Fibroblast of lung (primary cell): ENCODE results near the gene COG5. TPM values are rescaled to one million over a fixed set of nuclear protein-coding genes. Genes with fewer than 3 reads are reported as not detected.

ENCODE experiments used
- DNase-seq, 2 donors: peaks; one replicate each; pipeline versions ENCODE4 v3.0.0 to v3.0.0-alpha.2; 2010; ENCODE audit warnings: low read depth in 2 of 2
- H2AFZ ChIP-seq: 2 replicates; pipeline ENCODE4 v1.5.1; 2012; ENCODE audit warnings: low read length, control low read depth, inconsistent platforms
- H3K27ac ChIP-seq: 2 replicates; pipeline ENCODE4 v1.5.1; 2011; ENCODE audit warnings: low read length, control low read depth; ENCODE audit not compliant: insufficient read depth
- H3K27me3 ChIP-seq: 2 replicates; pipeline ENCODE4 v1.5.1; 2011; ENCODE audit warnings: mild to moderate bottlenecking, low read length; ENCODE audit not compliant: control insufficient read depth, insufficient read depth
- H3K36me3 ChIP-seq: 2 replicates; pipeline ENCODE4 v1.5.1; 2011; ENCODE audit warnings: low read length; ENCODE audit not compliant: control insufficient read depth, insufficient read depth
- H3K4me1 ChIP-seq: 2 replicates; pipeline ENCODE4 v1.5.1; 2011; ENCODE audit warnings: low read length; ENCODE audit not compliant: control insufficient read depth, insufficient read depth; ENCODE audit errors: extremely low read depth
- H3K4me2 ChIP-seq: 2 replicates; pipeline ENCODE4 v1.5.1; 2011; ENCODE audit warnings: low read length, control low read depth; ENCODE audit not compliant: insufficient read depth; ENCODE audit errors: extremely low read depth
- H3K4me3 ChIP-seq, 4 experiments: fragments of 200-600 bp in 1 of 4; sonication (generic) in 1 of 4; replicated peaks in 1 of 4; 2 replicates each; pipeline ENCODE4 v1.5.1; 2011 to 2016; ENCODE audit warnings: low read length in 4 of 4, low read depth in 3 of 4, mild to moderate bottlenecking in 3 of 4, control low read depth in 2 of 4, inconsistent platforms in 1 of 4, mixed read lengths in 1 of 4; ENCODE audit not compliant: insufficient read depth in 1 of 4; ENCODE audit errors: control extremely low read depth in 1 of 4
- H3K79me2 ChIP-seq: 2 replicates; pipeline ENCODE4 v1.5.1; 2012; ENCODE audit warnings: mild to moderate bottlenecking, low read length, inconsistent platforms; ENCODE audit not compliant: control insufficient read depth, insufficient read depth
- H3K9ac ChIP-seq: 2 replicates; pipeline ENCODE4 v1.5.1; 2011; ENCODE audit warnings: mild to moderate bottlenecking, low read length, control low read depth; ENCODE audit not compliant: insufficient read depth
- H3K9me3 ChIP-seq: 2 replicates; pipeline ENCODE4 v1.5.1; 2012; ENCODE audit warnings: low read depth, low read length; ENCODE audit not compliant: control insufficient read depth, insufficient read depth
- H4K20me1 ChIP-seq: 2 replicates; pipeline ENCODE4 v1.5.1; 2011; ENCODE audit warnings: low read length; ENCODE audit not compliant: control insufficient read depth, insufficient read depth; ENCODE audit errors: extremely low read depth
- CTCF ChIP-seq, 2 donors: IDR thresholded peaks in 1 of 2; conservative IDR thresholded peaks in 1 of 2; 1 replicate in 1 of 2; 2 replicates in 1 of 2; pipeline ENCODE4 v1.5.1; 2011 to 2012; ENCODE audit warnings: low read length in 2 of 2, control low read depth in 1 of 2, inconsistent platforms in 1 of 2, low read depth in 1 of 2, mild to moderate bottlenecking in 1 of 2
- EZH2 ChIP-seq: IDR thresholded peaks from 2 replicates; pipeline ENCODE4 v1.5.1; 2012; ENCODE audit warnings: low read length, control low read depth, mild to moderate bottlenecking; ENCODE audit errors: missing control alignments
- polyA plus RNA-seq, 2 donors: library from polyadenylated mRNA; depleted of rRNA in 1 of 2; stranded (reverse) in 1 of 2; unstranded in 1 of 2; fragments of >200 nt; gene quantifications; 2 replicates each; pipeline ENCODE4 v1.2.1, GENCODE V29; 2011 to 2012; ENCODE audit warnings: missing spikeins in 1 of 2
- total RNA-seq: library from RNA; depleted of rRNA; stranded (reverse); fragments of >200 nt; gene quantifications from 2 replicates; pipeline ENCODE4 v1.2.1, GENCODE V29; 2014

The COG5 gene
- total and polyA plus RNA-seq, 2 donors (not counting 1 experiment from before 2014, with no cell fraction given): 34.5 to 40.3 TPM

- H3K36me3 ChIP-seq: no peaks in the 10 kb centered on the region
- H3K9ac ChIP-seq: no peak overlapping the region
- H3K27ac ChIP-seq: no peak overlapping the region
- H3K4me2 ChIP-seq: no peak overlapping the region
- no peaks in the 10 kb centered on the region for H3K27me3 ChIP-seq
- H3K79me2 ChIP-seq: no peaks in the 10 kb centered on the region
- H3K9me3 ChIP-seq: no peaks in the 10 kb centered on the region
- DNase-seq: no peak
- no peaks in the 10 kb centered on the region for H4K20me1 ChIP-seq
- H3K4me1 ChIP-seq: no peaks in the 10 kb centered on the region
- no peak for TF ChIP-seq CTCF (conservative IDR thresholded peaks at IDR 0.05 in 1 of 2, IDR thresholded peaks at IDR 0.05 in 1 of 2; ENCODE audit: low read depth in 1 of 2, low read length in 2 of 2)
- no peak for TF ChIP-seq EZH2
- no peak overlapping the region for H3K4me3 ChIP-seq
- no peak overlapping the region for H2AFZ ChIP-seq
Measured at GRCh38 chr7:107373354-107373753, 190.4 kb downstream of the COG5 start.

DNA sequence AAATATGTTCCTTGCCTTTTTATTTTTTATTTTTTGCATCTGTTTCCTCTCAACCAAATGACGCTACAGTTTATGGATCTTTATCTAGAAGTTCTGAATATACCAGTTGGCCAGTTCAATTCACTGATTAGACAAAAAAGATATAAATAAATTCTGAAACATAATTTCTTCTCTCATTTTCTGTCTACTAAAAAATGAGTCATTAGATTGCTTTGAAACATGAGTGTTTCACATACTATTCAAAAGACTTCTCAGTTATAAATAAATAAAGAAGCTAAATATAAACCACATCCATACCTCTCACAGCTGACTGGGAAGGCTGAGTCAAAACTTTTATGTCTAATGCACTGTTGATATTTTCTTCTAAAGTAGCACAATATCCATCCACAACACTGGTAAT lies 191.4 kb downstream of the COG5 start:
- Histone ChIP-seq H3K36me3 (no peaks in the 10 kb centered on the region), H3K4me1 (no peaks in the 10 kb centered on the region), H3K4me3 (no peak overlapping the region), H3K79me2 (no peaks in the 10 kb centered on the region), H3K4me2 (peak overlapping the region; percentile 57), H3K9ac (no peak overlapping the region), H3K27ac (no peak overlapping the region), H4K20me1 (no peaks in the 10 kb centered on the region), H2AFZ (no peak overlapping the region), H3K9me3 (no peaks in the 10 kb centered on the region), H3K27me3 (no peaks in the 10 kb centered on the region)
- peak; percentile 67 to 70 for DNase-seq
- TF ChIP-seq CTCF (conservative IDR thresholded peaks at IDR 0.05 in 1 of 2, IDR thresholded peaks at IDR 0.05 in 1 of 2; ENCODE audit: low read depth in 1 of 2, low read length in 2 of 2) (no peak), EZH2 (no peak)

- Histone ChIP-seq H3K27ac (no peak overlapping the region), H3K36me3 (no peaks in the 10 kb centered on the region), H3K79me2 (no peaks in the 10 kb centered on the region), H2AFZ (no peak overlapping the region), H3K27me3 (no peaks in the 10 kb centered on the region), H3K4me1 (no peaks in the 10 kb centered on the region), H3K4me3 (no peak overlapping the region), H3K4me2 (no peak overlapping the region), H4K20me1 (no peaks in the 10 kb centered on the region), H3K9me3 (no peaks in the 10 kb centered on the region), H3K9ac (no peak overlapping the region)
- no peak for DNase-seq
- TF ChIP-seq EZH2 (no peak), CTCF (conservative IDR thresholded peaks at IDR 0.05 in 1 of 2, IDR thresholded peaks at IDR 0.05 in 1 of 2; ENCODE audit: low read depth in 1 of 2, low read length in 2 of 2) (no peak)
Measured at GRCh38 chr7:107370816-107371215, 192.9 kb downstream of the COG5 start.
